Common myeloid progenitor, CD34-positive (primary cell): ENCODE data around the gene LENG9.

Source experiments
- CTCF ChIA-PET: fragments of 350-600 bp; sonication (Branson Sonifier 250); formaldehyde crosslinking; loops from one replicate; lab custom pipeline; 2021; ENCODE audit warnings: antibody characterized with exemption; lab: Charles Lee
- POLR2A ChIA-PET: fragments of 350-600 bp; sonication (Branson Sonifier 250); formaldehyde crosslinking; loops from one replicate; lab custom pipeline; 2021; ENCODE audit warnings: antibody characterized with exemption; lab: Charles Lee
- DNase-seq, 3 donors: peaks; one replicate each; pipeline versions ENCODE4 v3.0.0 to v3.0.0-alpha.2; 2013
- H3K27ac ChIP-seq, 2 experiments: 1 replicate in 1 of 2; 2 replicates in 1 of 2; pipeline ENCODE4 v1.7.0; 2013; ENCODE audit warnings: inconsistent platforms in 2 of 2, low read length in 2 of 2, mild to moderate bottlenecking in 2 of 2, low read depth in 1 of 2, moderate library complexity in 1 of 2; ENCODE audit not compliant: severe bottlenecking in 2 of 2, insufficient read depth in 1 of 2, poor library complexity in 1 of 2
- H3K27me3 ChIP-seq, 5 experiments: replicated peaks in 2 of 5; 1 replicate in 3 of 5; 2 replicates in 2 of 5; pipeline versions ENCODE4 v1.6.1 to v1.7.0; 2013; ENCODE audit warnings: low read length in 4 of 5, mild to moderate bottlenecking in 2 of 5, moderate library complexity in 2 of 5, inconsistent platforms in 1 of 5; ENCODE audit not compliant: insufficient read depth in 5 of 5, control insufficient read depth in 4 of 5
- H3K36me3 ChIP-seq, 4 experiments: 1 replicate in 2 of 4; 2 replicates in 2 of 4; pipeline versions ENCODE4 v1.6.1 to v1.7.0; 2013; ENCODE audit warnings: low read length in 3 of 4, control low read depth in 1 of 4, mild to moderate bottlenecking in 1 of 4; ENCODE audit not compliant: control insufficient read depth in 4 of 4, insufficient read depth in 4 of 4
- H3K4me1 ChIP-seq, 4 experiments: 1 replicate in 3 of 4; 2 replicates in 1 of 4; pipeline versions ENCODE4 v1.6.1 to v1.7.1; 2013; ENCODE audit warnings: low read length in 3 of 4, mild to moderate bottlenecking in 3 of 4, control low read depth in 1 of 4, inconsistent platforms in 1 of 4, moderate library complexity in 1 of 4; ENCODE audit not compliant: control insufficient read depth in 4 of 4, insufficient read depth in 4 of 4; ENCODE audit errors: control extremely low read depth in 1 of 4
- H3K4me3 ChIP-seq, 7 experiments: 1 replicate in 4 of 7; 2 replicates in 3 of 7; pipeline versions ENCODE4 v1.5.1 to v1.7.0; 2013; ENCODE audit warnings: mild to moderate bottlenecking in 7 of 7, low read length in 6 of 7, moderate library complexity in 6 of 7, inconsistent platforms in 2 of 7, low read depth in 2 of 7, control low read depth in 1 of 7; ENCODE audit not compliant: insufficient read depth in 4 of 7, control insufficient read depth in 1 of 7; ENCODE audit errors: extremely low read depth in 1 of 7
- H3K9me3 ChIP-seq, 5 experiments: 1 replicate in 4 of 5; 2 replicates in 1 of 5; pipeline versions ENCODE4 v1.6.1 to v1.7.1; 2013; ENCODE audit warnings: low read length in 4 of 5, mild to moderate bottlenecking in 2 of 5, inconsistent platforms in 1 of 5, low read depth in 1 of 5, moderate library complexity in 1 of 5; ENCODE audit not compliant: control insufficient read depth in 4 of 5, insufficient read depth in 2 of 5; ENCODE audit errors: control extremely low read depth in 1 of 5
- WGBS: methylation state at CpG from one replicate; pipeline ENCODE4 v1.1.5; 2013; ENCODE audit not compliant: insufficient coverage; 5-methylcytosine and 5-hydroxymethylcytosine counted together

LENG9 gene

GRCh38 chr19:54422136-54422535 is 41.4 kb downstream of the LENG9 start:
- Histone ChIP-seq H3K4me1 (peaks cover 0 to 21% (median 19%) of the 10 kb centered on the region in 4 experiments), H3K27ac (no peak overlapping the region), H3K36me3 (no peaks in the 10 kb centered on the region), H3K27me3 (peaks cover 0 to 12% (median 0%) of the 10 kb centered on the region in 5 experiments), H3K9me3 (no peaks in the 10 kb centered on the region), H3K4me3 (no peak overlapping the region)
- WGBS = 95% methylated on average over 15 of the region's 20 CpGs
- POLR2A ChIA-PET = no interaction called here
- DNase-seq = no peak
- CTCF ChIA-PET = interaction anchor here (1.1 to 2.1 kb wide), 4 partner anchors 15 to 33 kb away, joined by 3 to 9 read pairs (median 4); no protein-coding TSS in a partner anchor

GRCh38 chr19:54421521-54421920 is 42.1 kb downstream of the LENG9 start:
- peaks cover 0 to 18% (median 0%) of the 10 kb centered on the region in 5 experiments for H3K27me3 ChIP-seq
- DNase-seq = no peak
- no peaks in the 10 kb centered on the region for H3K9me3 ChIP-seq
- H3K27ac ChIP-seq = no peak overlapping the region
- POLR2A ChIA-PET = no interaction called here
- WGBS = 98% methylated on average over 7 of the region's 7 CpGs
- H3K4me1 ChIP-seq = peaks cover 0 to 26% (median 25%) of the 10 kb centered on the region in 4 experiments
- H3K4me3 ChIP-seq = no peak overlapping the region
- CTCF ChIA-PET = interaction anchor here (1.1 to 2.1 kb wide), 4 partner anchors 14 to 34 kb away, joined by 3 to 9 read pairs (median 4); no protein-coding TSS in a partner anchor
- H3K36me3 ChIP-seq = no peaks in the 10 kb centered on the region

DNA sequence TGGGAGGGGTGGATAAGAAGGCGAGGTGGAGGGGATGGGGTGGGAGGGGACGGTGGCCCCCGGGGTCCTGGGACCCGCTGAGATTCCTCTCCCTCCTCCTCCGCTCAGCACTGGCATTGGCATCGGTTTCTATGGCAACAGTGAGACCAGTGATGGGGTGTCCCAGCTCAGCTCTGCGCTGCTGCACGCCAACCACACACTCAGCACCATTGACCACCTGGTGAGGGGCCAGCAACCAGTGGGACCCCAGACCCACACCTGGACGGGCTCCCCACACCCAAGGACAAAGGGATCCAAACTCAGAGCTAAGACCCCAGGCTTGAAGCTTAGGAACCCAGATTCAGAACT is 42.4 kb downstream of the LENG9 start:
- DNase-seq = no peak
- Histone ChIP-seq H3K4me1 (peaks cover 0 to 30% (median 28%) of the 10 kb centered on the region in 4 experiments), H3K36me3 (no peaks in the 10 kb centered on the region), H3K4me3 (no peak overlapping the region), H3K9me3 (no peaks in the 10 kb centered on the region), H3K27ac (no peak overlapping the region), H3K27me3 (peaks cover 0 to 22% (median 2%) of the 10 kb centered on the region in 5 experiments)
- ChIA-PET CTCF (interaction anchor here (1.1 to 2.1 kb wide), 4 partner anchors 14 to 34 kb away, joined by 3 to 9 read pairs (median 4); no protein-coding TSS in a partner anchor), POLR2A (no interaction called here)
- WGBS = 92% methylated on average over 4 of the region's 9 CpGs

- H3K27me3 ChIP-seq = peaks cover 0 to 28% (median 6%) of the 10 kb centered on the region in 5 experiments
- CTCF ChIA-PET = interaction anchor here (1.5 to 2.1 kb wide), 3 partner anchors 13 to 32 kb away, joined by 3 to 9 read pairs (median 4); no protein-coding TSS in a partner anchor
- peaks cover 0 to 36% (median 33%) of the 10 kb centered on the region in 4 experiments for H3K4me1 ChIP-seq
- no peak overlapping the region for H3K27ac ChIP-seq
- H3K36me3 ChIP-seq = no peaks in the 10 kb centered on the region
- WGBS = 17% methylated on average over 9 of the region's 37 CpGs
- DNase-seq = no peak
- POLR2A ChIA-PET = no interaction called here
- no peak overlapping the region for H3K4me3 ChIP-seq
- no peaks in the 10 kb centered on the region for H3K9me3 ChIP-seq
Observed at GRCh38 chr19:54420383-54421168, 43.0 kb downstream of the LENG9 start.

DNA sequence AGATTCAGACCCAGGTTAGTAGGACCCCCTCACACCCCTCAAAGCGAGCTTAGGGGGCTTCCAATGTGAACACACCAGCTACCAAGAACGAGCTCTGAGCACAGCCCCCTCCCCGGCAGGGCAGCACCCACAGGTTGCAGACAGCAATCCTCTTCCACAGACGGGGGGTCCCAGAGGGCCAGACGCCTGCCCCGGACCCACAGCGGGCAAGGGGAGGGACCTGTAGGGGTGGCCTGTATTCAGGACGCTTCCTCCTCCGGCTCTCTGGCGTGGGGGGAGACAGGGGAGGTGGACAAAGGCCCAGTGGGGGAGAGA is 43.6 kb downstream of the LENG9 start:
- peaks cover 0 to 32% (median 6%) of the 10 kb centered on the region in 5 experiments for H3K27me3 ChIP-seq
- H3K4me3 ChIP-seq = no peak overlapping the region
- ChIA-PET POLR2A (no interaction called here), CTCF (interaction anchor here (0.8 to 2.1 kb wide), 3 partner anchors 19 to 29 kb away, joined by 4 to 9 read pairs (median 7); no protein-coding TSS in a partner anchor)
- H3K27ac ChIP-seq = no peak overlapping the region
- H3K36me3 ChIP-seq = no peaks in the 10 kb centered on the region
- H3K9me3 ChIP-seq = no peaks in the 10 kb centered on the region
- H3K4me1 ChIP-seq = peaks cover 0 to 39% (median 35%) of the 10 kb centered on the region in 4 experiments
- DNase-seq = no peak
- WGBS = 76% methylated on average over 7 of the region's 10 CpGs

DNA sequence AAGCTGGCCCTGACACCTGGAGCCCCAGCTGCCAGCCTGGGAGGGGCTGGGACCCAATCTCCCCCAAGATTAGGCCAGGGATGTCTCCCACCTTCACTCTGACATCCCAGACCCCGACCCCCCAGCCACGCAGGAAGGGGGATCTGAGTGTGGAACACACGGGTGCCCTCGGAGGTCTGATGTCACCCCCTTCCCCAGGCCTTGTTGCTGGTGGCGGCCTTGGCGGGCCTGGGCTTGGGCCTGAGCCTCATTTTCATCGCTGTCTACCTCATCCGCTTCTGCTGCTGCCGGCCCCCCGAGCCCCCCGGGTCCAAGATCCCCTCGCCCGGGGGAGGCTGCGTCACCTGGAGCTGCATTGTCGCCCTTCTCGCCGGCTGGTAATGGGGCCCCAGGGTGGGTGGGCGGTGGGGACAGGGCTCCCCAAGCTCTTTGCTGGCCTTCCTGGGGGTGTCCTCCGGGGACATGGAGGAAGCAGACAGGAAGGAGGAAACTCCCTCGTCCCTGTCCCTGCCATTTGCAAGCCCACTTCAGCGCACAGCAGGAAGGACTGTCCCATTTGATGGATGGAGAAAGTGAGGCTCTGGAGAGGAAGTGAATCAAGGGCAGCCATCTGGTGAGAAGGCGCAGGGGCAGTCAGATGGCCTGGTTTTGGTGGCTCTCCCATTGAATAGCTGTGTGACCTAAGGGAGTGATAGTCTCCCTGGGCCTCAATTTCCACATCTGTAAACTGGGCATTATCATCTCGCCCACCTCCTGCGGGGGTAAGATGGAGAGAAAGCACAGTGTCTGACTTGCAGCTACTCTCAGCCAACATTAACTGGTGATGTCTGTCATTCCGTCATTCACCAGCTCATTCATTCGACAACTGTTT is 44.4 kb downstream of the LENG9 start:
- no peak for DNase-seq
- peaks cover 0 to 41% (median 12%) of the 10 kb centered on the region in 5 experiments for H3K27me3 ChIP-seq
- no peak overlapping the region for H3K4me3 ChIP-seq
- POLR2A ChIA-PET = interaction anchor here (0.5 kb wide), 1 partner anchor 830 kb away, joined by 3 read pairs; no protein-coding TSS in a partner anchor
- H3K4me1 ChIP-seq = peaks cover 0 to 44% (median 35%) of the 10 kb centered on the region in 4 experiments
- CTCF ChIA-PET = interaction anchor here (0.8 to 1.6 kb wide), 4 partner anchors 11 to 28 kb away, joined by 3 to 7 read pairs (median 4); no protein-coding TSS in a partner anchor
- H3K27ac ChIP-seq = no peak overlapping the region
- WGBS = 86% methylated on average over 12 of the region's 26 CpGs
- H3K9me3 ChIP-seq = no peaks in the 10 kb centered on the region
- H3K36me3 ChIP-seq = no peaks in the 10 kb centered on the region
